ENCODE results near the gene HCFC2. TPM values are rescaled to one million over a fixed set of nuclear protein-coding genes. Genes with fewer than 3 reads are reported as not detected.
A peak's percentile ranks its signal among the peaks of the same experiment; 100 is the strongest.

Gene HCFC2
- total RNA-seq, 2 donors from 2014 or later: 2.2 to 3.4 TPM

DNA sequence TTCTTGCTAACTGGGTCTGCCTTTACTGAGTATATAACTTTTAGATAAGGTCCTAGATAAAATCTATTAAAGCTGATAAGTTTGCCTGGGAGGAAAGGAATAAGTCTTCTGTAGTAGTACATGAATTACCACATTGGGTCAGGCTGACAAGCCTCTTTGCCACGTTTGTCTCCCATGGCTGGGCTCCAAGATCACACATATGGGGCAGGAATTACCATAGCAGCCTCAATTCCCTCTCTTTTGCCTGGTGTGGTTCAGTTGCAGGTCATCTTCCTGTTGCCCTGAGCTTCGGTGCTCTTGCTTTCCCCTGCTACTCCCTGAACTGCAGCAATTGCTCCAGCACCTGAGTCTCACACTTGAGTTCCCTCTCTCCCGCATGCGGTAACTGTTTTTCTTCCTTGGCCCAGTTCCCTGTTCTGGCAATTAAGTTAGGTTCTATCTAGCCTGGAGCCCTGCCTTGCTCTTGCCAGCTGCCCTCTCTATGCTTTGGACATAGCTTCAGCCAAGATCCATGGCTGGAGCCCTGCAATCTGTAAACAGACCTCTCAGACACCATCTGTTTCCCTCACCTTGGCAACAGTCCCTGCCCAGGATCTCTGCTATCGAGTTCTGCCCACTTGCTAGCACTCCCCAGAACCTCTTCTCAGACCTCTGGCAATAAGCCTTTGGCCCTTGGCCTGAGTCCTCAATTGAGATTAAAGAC is 8.5 kb upstream of the HCFC2 start:
- Histone ChIP-seq H3K4me1 (ENCODE audit: control insufficient read depth, insufficient read depth, low read length) (peaks cover 3% of the 10 kb centered on the region), H3K27ac (ENCODE audit: low read depth, low read length) (no peak overlapping the region), H3K36me3 (ENCODE audit: control insufficient read depth, insufficient read depth, low read length) (no peaks in the 10 kb centered on the region), H3K4me3 (ENCODE audit: low read length) (no peak overlapping the region), H3K9ac (ENCODE audit: extremely low read depth, low read length, poor library complexity, severe bottlenecking) (no peak overlapping the region), H3K9me3 (ENCODE audit: control insufficient read depth, low read length) (no peaks in the 10 kb centered on the region), H3K27me3 (ENCODE audit: control insufficient read depth, insufficient read depth, low read length, poor library complexity, severe bottlenecking) (peaks cover 7% of the 10 kb centered on the region)
- Mint-ChIP-seq H3K36me3 (ENCODE audit: low read depth) (no peaks in the 10 kb centered on the region), H3K4me1 (peaks cover 17% of the 10 kb centered on the region), H3K4me3 (no peak overlapping the region), H3K27ac (peak overlapping the region; percentile 7), H3K9me3 (peaks cover 1% of the 10 kb centered on the region), H3K27me3 (ENCODE audit: insufficient read depth) (peaks cover 11% of the 10 kb centered on the region)
- WGBS, 2 experiments (ENCODE audit: insufficient coverage in 1 of 2, insufficient read length in 1 of 2): 70 to 85% methylated on average over 5 of the region's 5 CpGs
- no peak for DNase-seq
- TF ChIP-seq, protein P1, sequence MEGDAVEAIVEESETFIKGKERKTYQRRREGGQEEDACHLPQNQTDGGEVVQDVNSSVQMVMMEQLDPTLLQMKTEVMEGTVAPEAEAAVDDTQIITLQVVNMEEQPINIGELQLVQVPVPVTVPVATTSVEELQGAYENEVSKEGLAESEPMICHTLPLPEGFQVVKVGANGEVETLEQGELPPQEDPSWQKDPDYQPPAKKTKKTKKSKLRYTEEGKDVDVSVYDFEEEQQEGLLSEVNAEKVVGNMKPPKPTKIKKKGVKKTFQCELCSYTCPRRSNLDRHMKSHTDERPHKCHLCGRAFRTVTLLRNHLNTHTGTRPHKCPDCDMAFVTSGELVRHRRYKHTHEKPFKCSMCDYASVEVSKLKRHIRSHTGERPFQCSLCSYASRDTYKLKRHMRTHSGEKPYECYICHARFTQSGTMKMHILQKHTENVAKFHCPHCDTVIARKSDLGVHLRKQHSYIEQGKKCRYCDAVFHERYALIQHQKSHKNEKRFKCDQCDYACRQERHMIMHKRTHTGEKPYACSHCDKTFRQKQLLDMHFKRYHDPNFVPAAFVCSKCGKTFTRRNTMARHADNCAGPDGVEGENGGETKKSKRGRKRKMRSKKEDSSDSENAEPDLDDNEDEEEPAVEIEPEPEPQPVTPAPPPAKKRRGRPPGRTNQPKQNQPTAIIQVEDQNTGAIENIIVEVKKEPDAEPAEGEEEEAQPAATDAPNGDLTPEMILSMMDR (conservative IDR thresholded peaks at IDR 0.05): no peak

DNA sequence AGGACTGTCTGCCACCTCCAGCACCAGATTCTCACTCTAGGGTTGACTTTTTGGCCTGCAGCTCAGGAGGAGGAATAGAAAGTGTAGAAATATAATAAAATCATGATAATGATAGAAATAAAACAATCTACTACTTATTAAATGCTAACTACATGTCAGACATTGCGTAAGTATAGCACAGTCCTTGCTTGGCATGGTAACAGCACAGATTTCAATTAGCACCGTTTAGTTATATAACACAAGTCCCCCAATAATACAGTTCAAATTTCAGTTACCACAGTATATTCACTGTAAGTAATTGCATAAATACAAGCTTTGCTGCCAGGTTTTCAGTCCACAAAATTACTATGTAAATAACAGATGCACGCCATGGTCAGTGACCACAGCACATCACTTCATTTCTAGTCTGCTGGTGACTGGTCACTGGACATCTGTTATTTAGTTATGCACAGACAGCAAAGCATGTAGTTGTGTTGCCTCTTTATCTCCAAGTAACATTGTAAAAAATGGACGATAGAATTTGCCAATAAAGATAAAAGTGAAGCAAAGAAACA is 7.8 kb upstream of the HCFC2 start:
- H3K27me3 Mint-ChIP-seq (ENCODE audit: insufficient read depth): peaks cover 11% of the 10 kb centered on the region
- 90 to 92% methylated on average over 3 to 4 of the region's 4 CpGs for WGBS, 2 experiments (ENCODE audit: insufficient coverage in 1 of 2, insufficient read length in 1 of 2)
- H3K4me1 ChIP-seq (ENCODE audit: control insufficient read depth, insufficient read depth, low read length): peaks cover 3% of the 10 kb centered on the region
- H3K9me3 Mint-ChIP-seq: peaks cover 1% of the 10 kb centered on the region
- no peaks in the 10 kb centered on the region for H3K9me3 ChIP-seq (ENCODE audit: control insufficient read depth, low read length)
- no peak overlapping the region for H3K27ac Mint-ChIP-seq
- no peak overlapping the region for H3K27ac ChIP-seq (ENCODE audit: low read depth, low read length)
- no peaks in the 10 kb centered on the region for H3K36me3 Mint-ChIP-seq (ENCODE audit: low read depth)
- H3K4me1 Mint-ChIP-seq: peaks cover 17% of the 10 kb centered on the region
- no peaks in the 10 kb centered on the region for H3K36me3 ChIP-seq (ENCODE audit: control insufficient read depth, insufficient read depth, low read length)
- TF ChIP-seq, protein P1 (conservative IDR thresholded peaks at IDR 0.05): no peak
- H3K4me3 ChIP-seq (ENCODE audit: low read length): no peak overlapping the region
- no peak overlapping the region for H3K9ac ChIP-seq (ENCODE audit: extremely low read depth, low read length, poor library complexity, severe bottlenecking)
- no peak for DNase-seq
- no peak overlapping the region for H3K4me3 Mint-ChIP-seq
- H3K27me3 ChIP-seq (ENCODE audit: control insufficient read depth, insufficient read depth, low read length, poor library complexity, severe bottlenecking): peaks cover 13% of the 10 kb centered on the region

DNA sequence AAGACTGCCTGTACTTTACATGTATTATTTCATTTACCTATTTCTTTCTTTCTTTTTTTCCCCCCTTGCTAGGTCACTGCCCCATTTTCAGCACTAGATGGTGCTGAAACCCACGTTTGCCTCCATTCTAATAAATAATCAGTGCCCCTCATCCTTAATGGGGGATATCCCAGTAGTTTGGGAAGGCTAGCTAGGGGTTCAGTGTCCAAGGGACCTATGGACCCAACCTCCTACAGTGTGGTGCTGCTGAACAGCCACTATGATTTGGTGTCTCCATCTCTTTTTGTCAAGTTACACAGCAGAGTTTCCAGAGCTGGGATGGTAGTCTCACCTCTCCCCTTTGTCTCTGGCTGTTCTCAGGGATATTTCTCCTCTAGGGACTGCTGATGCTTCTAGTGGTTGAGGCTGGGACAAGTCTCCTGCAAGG is 6.5 kb upstream of the HCFC2 start:
- Mint-ChIP-seq H3K36me3 (ENCODE audit: low read depth) (no peaks in the 10 kb centered on the region), H3K4me3 (no peak overlapping the region), H3K9me3 (peaks cover 1% of the 10 kb centered on the region), H3K27ac (no peak overlapping the region), H3K4me1 (peaks cover 17% of the 10 kb centered on the region), H3K27me3 (ENCODE audit: insufficient read depth) (peaks cover 15% of the 10 kb centered on the region)
- Histone ChIP-seq H3K27ac (ENCODE audit: low read depth, low read length) (no peak overlapping the region), H3K9ac (ENCODE audit: extremely low read depth, low read length, poor library complexity, severe bottlenecking) (no peak overlapping the region), H3K27me3 (ENCODE audit: control insufficient read depth, insufficient read depth, low read length, poor library complexity, severe bottlenecking) (peaks cover 13% of the 10 kb centered on the region), H3K4me1 (ENCODE audit: control insufficient read depth, insufficient read depth, low read length) (peaks cover 3% of the 10 kb centered on the region), H3K36me3 (ENCODE audit: control insufficient read depth, insufficient read depth, low read length) (no peaks in the 10 kb centered on the region), H3K4me3 (ENCODE audit: low read length) (no peak overlapping the region), H3K9me3 (ENCODE audit: control insufficient read depth, low read length) (no peaks in the 10 kb centered on the region)
- 0% methylated on average over 1 of the region's 1 CpG; no CpG with 5 or more reads in 1 of the 2 experiments for WGBS, 2 experiments (ENCODE audit: insufficient coverage in 1 of 2, insufficient read length in 1 of 2)
- TF ChIP-seq, protein P1 (conservative IDR thresholded peaks at IDR 0.05): peak; percentile 90
- peak; percentile 75 for DNase-seq

Data from endodermal cell (in vitro differentiated cells).